Stimulated activated naive CD8-positive, alpha-beta T cell treated with anti-CD3 and anti-CD28 coated beads, Interleukin-15, Interleukin-2, amounts not matched to agents 100 U/mL and 50 U/mL, for 24 hours (primary cell): ENCODE results near the gene TBC1D5.

ENCODE experiments used
- ATAC-seq: fragments of 150-1000 bp; cut with Tn5 transposase; one replicate; pipeline ENCODE4 v1.10.0; 2021
- DNase-seq: peaks from one replicate; pipeline ENCODE4 v3.0.0; 2021

Gene TBC1D5

DNA sequence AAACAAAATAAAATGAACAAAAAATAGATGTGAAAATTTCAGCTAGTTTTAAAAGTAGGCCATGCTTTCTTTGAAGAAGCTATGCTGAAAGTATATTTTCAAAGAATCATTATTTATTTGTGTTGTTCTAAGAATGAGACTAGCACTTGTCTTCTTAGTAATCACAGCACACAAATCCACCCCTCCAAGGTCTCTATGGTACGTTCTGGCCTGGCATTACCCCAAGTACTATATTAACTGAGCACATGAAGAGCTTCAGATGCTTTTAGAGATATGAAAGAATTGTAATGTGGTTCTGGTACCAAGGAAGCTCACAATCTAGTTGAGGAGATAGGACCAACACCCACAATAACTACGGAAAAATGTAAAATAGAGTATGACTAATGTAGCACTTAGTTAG, 441.2 kb downstream of the TBC1D5 start:
- no peak for DNase-seq
- ATAC-seq, result no peak

DNA sequence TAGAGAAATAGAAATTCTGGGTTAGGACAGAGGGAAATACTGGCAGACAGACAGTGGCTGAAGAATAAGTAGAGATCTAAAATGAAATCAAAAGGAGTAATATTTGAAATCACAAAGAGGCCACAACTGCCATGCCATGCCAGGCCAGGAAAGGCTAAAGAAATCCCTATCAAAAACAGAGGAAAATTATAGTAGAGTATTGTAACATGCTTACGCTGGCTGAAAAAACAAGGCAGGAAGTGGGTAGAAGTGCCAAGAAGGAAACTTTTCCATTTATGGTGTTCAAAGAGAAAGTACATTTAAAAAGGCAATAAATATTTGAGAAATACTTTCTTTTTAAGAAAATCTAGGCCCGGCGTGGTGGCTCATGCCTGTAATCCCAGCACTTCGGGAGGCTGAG, 442.0 kb downstream of the TBC1D5 start:
- DNase-seq (no peak), ATAC-seq (no peak)

DNA sequence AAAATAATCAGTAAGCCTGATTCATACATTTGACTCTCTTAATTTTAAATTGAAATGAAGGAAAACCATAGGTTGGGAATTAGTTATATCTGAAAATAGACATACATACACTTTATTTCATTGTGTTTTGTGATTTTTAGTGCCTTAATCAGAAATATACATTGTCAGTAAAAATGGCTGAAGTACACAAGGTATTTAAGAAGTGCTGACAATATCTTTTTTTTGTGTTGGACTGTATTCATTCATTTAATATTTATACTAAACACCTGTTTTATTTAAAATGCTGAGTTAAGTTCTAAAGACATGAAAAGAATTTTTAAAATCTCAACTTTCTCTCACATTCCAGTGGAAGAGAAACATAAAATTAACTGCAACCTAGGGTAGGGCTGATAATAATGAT, 444.4 kb downstream of the TBC1D5 start:
- no peak for ATAC-seq

DNA sequence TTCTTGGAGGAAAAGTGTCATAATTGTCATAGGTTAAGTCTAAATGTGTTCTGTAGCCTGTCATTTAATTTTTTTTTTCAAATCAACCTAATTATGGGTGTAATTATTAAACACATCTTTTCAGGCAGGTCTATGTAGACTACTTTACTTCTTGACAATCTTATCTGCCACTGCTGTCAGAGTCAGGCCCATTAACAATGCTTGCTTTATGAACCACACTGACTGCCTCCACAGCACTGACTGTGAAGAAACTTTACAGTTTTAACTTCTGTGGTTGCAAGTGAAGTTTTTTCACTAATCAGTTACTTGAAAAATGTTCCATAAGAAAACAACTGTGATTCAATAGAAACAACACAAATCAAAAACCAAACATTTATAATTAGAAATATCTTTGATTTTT, 449.9 kb downstream of the TBC1D5 start:
- ATAC-seq (no peak), DNase-seq (no peak)

More for the DNA sequence above, 444.4 kb downstream of the TBC1D5 start:
- DNase-seq, result no peak

DNA sequence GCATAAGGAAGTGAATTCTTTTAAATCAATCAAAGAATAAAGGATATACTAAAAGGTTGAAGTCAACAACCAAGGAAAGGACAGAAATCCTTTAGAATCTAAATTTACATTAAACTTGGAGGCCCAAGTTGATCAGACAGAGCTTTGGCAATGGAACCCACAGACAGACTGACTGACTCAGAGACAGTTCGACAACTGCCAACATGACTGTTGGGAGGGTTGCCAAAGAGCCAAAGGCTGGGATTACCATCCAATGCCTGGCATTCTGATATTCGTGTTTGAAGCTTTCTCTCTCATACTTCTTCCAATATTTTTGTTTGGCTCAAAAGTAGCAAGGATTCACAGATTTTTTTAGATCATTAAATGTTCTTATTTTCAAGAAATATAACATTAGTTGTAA, 451.5 kb downstream of the TBC1D5 start:
- ATAC-seq, result no peak
- DNase-seq, result no peak

DNA sequence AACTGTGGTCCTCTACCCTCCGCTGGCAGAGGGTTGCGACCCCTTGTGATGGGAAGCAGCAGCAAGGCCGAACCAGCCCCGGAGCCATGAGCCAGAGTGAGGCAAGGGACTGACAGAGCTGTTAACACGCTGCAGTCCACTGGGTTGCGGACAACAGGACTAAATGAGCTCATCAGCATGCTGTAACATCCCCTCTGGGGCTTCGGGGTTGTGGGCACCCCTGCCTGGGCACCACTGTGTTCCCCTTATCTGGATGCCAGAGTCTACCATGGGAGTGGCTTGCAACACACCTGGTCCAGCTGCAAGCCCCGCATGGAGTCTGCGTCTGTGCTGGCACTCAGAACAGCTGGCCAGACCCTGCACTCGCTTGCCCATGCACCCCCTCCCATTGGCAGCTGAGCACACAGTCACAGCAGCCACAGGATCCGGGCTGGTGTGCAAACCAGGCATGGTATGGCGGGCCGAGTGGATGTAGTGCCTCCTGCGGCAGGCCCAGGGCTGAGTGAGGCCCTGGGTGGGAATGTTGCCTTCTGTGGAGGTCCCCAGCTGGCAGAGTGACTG, 453.5 kb downstream of the TBC1D5 start:
- ATAC-seq (no peak), DNase-seq (no peak)

DNA sequence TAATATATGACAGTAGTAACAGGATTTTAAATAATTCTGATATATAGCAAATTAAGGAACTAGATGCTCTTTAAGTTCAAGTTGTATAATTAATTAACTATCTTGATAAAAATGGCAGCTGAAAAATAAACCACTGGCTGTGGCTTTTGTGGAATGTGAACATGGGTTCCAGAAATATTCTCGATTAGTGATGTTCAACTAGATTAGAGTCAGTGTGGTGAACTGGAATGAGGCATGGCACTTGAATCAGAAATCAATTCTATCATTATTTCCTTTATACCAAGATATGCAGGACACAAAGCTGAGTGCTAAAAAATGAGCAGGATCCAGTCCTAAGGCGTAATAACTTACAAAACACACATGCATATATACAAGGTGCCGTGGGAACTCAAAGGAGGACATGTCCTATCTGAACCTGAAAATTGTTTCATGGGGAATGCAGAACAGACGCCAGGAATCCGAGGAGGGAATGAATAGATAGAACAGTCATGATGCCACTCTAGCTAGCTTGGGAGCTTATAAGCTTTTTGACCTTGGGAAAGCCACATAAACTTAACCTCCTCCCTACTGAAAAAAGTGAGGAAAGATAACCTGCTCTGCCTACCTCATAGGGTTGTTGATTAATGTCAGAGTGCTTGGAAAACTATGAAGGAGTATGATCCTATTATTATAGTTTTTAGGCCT, 455.3 kb downstream of the TBC1D5 start:
- DNase-seq, result no peak
- ATAC-seq, result no peak

DNA sequence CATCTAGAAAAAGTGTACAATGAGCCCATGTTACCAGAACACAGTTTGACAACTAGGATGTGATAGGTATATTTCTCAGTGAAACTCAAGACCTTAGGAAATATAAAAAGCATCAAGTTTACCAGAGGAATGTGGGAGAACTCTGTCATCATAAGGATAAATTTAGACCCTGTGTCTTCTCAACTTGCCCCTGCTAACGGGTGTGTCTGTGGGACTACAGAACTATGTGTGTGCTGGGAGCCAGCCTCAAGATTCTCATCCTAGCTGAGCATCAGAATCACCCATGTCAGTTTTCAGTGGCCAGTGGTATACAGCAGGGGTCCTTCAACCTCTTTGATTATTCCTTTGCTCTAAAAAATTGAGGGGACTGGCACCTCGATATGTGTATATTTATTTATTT, 464.4 kb downstream of the TBC1D5 start:
- ATAC-seq (no peak), DNase-seq (no peak)

DNA sequence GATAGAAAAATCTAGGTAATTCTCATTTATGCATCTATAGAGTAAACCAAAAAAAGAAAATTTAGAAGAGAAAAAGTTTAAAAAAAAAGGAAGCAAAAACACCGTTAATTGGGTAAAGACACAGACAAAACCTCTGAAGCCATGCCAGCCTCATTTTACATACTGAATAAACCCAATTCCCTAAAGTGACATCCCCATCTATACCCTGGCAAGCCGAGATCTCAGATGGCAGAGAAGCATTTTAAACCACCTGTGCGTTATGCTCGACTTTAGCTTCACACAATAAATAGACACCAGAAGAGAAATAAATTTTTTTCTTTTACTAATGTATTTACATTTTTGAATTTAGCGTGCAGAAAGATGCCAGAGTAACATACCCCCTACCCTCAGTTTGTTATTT, 475.6 kb downstream of the TBC1D5 start:
- no peak for ATAC-seq
- DNase-seq, result no peak

DNA sequence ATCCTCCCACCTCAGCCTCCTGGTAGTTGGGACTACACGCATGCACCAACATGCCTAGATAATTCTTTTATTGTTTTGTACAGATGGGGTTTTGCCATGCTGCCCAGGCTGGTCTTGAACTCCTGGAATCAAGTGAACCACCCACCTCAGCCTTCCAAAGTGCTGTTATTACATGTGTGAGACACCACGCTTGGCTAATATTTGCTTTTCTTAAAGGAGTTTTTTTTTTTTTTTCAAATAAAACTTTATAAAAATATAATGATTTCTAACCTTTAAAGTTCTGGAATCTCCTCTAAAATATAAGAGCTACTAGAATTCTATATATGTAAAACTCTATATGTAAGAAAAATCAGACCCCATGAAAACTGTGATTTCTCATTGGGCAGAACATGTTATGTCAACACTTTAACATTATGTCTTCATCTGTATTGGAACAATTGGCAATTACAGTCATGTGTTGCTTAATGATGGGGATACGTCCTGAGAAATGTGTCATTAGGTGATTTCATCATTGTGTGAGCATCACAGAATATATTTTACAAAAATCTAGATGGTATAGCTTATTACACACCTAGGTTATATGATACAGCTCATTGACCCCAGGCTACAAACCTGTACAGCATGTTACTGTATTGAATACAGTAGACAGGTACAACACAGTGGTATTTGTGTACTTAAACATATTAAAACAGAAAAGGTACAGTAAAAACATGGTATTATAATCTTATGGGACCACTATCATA, 480.6 kb downstream of the TBC1D5 start:
- DNase-seq (no peak), ATAC-seq (no peak)

DNA sequence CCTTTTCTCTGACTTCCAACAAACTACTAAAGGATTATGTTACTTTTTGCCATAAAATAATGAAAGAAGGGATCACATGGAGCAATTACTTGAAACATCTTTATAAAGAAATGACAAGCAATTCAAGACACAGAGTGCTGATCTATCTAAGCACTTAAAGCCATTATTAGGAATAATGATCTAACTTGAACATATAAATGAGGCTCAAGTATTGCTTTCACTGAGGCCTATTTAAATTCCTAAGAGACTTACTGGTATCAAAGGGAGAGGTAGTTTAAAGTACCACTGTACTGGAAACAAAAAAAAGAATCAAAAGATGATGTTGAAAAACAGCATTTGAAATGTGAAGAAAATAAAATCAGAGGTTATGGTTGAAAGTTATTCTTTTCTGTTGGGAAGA, 482.2 kb downstream of the TBC1D5 start:
- DNase-seq (no peak), ATAC-seq (no peak)

DNA sequence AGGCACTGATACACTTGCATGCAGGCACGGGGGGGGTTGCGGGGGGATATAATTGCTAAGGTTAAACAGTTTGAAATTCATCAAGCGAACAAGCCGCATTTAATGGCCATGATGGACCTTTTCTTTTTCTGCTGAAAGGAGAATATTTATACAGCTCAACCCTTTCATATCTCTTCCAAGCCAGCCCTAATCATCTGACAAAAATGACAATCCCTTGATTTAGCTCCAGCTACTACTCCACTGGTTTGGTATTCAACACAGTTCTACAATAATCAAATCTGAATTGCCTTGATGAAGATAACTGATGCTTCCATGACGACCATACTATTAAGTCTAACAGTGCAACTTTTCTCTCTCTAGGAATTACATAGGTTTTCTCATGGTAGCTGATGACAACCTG, 482.7 kb downstream of the TBC1D5 start:
- no peak for ATAC-seq
- DNase-seq, result no peak

DNA sequence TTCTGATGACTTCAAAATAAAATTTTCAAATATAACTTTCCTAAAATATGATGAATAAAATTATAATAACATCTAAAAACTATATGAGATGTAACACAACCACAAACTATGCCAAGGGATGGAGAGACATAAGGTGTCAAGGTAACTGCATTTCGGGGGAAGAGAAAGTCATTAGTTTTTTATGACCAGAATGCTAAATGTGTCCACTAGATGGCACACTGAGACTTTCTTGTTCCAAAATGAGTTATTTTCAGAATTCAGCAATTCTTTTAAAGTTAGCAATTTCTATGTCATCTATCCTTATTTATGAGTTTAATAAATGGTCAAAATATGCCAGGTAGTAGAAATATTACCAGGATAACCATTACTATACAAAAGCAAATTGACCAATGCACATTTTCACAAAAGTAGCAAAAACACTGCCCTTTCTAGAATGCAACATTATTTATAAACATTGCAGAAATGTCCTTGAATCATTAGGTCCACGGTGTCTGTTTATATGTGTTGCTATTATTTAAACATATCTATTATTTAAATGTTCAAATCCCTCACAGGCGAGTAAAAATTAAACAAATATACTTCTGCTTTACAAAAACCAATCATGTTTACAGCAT, 483.5 kb downstream of the TBC1D5 start:
- DNase-seq, result no peak
- ATAC-seq, result no peak

DNA sequence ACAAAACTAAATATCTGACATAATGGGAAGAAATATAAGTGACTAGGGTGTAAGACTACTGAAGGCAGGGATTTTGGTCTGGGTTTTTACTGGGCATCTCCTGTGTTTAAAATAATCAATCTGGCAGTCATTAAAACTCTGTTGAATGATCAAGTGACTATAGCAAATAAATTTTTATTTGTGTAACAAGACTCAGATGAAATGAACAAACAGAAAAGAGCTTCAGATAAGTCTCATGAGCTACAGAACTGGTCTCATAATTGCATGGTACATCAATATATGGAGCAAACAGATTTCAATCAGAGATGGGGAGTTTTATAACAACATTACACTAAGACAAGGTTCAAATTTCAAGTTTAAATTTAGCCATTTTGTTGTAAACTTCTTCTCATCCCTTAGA, 485.2 kb downstream of the TBC1D5 start:
- DNase-seq, result no peak
- no peak for ATAC-seq

DNA sequence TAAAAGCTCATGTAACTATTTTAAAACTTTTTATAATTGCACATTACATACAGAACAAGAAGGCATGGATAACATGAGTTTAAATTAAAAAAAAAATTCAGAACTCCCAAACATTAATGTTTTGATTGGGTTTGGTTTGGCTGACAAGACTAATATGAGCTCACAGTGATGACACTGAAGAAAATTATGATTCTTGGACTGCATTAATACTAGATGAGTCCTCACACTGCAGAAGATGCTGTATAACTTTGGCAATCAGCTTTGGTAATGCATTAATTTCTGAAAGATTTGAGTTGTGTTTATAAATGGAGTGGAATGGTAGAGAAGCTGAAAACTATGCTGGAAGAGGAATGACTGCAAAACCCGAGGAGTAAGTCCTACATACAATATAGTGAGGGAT, 498.8 kb downstream of the TBC1D5 start:
- DNase-seq (no peak), ATAC-seq (no peak)

DNA sequence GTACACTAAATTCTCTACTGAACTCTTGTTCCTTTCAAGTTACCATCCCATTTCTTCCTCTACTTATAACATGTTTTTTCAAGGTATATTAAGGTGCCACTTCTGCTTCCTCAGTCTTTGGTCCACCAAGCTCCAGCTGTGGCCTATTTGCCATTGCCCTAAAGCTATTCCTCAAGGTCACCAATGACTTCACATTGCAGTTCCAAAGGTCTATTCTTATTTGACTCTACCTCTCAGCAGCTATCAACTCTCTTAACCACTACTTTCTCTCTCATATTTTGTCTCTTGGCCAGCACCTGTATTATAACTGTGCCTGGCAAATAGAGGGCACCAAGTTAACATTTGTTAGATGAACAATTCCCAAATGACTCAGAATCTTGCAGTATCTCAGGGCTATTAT, 503.0 kb downstream of the TBC1D5 start:
- DNase-seq (no peak), ATAC-seq (no peak)

DNA sequence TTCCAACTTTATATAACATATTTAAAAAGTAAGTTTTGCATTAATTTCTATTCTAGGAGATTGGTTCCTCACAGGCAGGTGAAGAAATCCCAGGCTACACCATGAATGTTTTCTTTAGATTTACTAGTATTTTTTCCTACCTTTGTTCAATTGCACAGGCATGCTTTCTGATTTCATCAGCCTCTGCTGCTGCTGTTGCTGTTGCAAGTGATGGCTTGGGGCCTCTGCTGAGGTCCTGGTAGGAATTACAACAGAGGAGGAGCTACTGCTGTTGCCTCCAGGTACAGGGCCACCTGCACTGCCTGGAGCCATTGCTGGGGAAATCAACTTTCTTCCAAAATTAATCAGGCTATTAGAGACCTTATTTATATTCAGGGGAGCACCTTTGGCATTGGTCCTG, 504.4 kb downstream of the TBC1D5 start:
- no peak for ATAC-seq
- DNase-seq, result no peak

DNA sequence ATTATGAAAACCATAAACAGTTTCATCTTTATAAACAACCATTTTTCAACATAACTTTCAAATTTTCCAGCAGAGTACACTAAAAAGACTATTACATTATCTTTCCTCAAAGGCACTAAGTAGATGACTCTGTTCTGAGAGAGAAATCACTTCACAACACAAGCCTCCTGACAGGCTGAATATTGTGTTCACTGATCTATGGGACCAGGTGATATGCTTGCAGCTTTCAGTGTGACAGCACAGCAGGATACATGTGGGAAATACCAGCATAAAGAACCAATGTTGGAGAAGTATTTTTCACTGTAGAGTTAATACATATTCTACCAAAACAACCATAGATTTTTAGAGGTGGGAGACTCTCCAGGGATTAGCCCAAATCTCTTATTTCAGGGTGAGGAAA, 507.1 kb downstream of the TBC1D5 start:
- ATAC-seq (no peak), DNase-seq (no peak)

DNA sequence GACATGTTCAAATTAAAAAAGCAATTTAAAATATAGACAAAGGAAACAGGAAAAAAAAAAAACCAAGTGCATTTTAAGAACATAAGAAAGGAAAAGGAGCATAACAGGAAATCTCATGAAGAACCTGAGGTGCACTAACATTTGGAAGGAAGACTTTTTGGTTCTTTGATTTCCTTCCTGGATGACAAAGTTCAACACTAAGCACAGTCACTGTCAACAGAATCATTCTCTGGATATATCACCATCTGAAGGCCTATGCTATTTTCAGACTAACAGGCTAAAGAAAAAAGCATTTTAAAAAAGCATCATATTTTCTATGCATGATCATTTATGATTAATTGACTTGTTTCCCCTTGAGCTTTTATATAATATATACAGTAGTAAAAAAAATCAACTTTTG, 508.0 kb downstream of the TBC1D5 start:
- no peak for ATAC-seq
- DNase-seq, result no peak

DNA sequence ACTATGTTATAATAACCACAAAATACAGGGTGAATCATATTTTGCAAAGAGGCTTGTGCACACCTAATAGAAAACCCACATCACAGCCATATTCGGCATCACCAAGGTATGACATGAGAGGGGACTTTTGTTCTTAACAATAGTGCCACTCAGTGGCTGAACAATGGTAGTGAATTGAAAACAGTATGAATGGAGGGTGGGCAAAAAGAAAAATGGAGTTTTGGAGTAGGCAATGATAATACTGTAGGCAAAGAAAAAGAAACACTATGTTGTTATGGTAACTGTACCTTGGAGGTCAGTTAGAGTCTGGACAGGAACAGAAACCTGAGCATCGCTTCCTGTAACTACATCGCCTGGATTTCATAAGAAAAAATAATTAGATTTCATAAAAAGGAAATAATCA, 509.0 kb downstream of the TBC1D5 start:
- DNase-seq (peak; percentile 8), ATAC-seq (peak; percentile 95)

DNA sequence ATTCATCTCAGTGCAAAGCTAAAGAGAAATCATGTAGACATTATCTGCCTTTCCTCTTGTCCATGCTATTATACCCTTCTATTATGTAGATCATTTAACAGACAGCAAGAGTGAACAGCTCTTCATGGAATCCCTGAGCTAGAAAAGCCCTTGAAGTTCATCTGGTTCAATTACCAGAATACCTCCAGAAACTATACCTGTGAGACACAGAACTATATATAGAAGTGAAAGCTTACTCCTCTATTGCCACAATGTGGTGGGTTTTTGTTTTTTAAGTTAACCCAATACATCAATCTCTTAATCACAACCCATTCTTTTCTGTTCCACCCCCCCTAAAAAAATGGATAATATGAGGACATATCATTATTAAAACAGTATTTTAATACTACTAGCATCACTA, 510.0 kb downstream of the TBC1D5 start:
- ATAC-seq, result no peak
- no peak for DNase-seq

DNA sequence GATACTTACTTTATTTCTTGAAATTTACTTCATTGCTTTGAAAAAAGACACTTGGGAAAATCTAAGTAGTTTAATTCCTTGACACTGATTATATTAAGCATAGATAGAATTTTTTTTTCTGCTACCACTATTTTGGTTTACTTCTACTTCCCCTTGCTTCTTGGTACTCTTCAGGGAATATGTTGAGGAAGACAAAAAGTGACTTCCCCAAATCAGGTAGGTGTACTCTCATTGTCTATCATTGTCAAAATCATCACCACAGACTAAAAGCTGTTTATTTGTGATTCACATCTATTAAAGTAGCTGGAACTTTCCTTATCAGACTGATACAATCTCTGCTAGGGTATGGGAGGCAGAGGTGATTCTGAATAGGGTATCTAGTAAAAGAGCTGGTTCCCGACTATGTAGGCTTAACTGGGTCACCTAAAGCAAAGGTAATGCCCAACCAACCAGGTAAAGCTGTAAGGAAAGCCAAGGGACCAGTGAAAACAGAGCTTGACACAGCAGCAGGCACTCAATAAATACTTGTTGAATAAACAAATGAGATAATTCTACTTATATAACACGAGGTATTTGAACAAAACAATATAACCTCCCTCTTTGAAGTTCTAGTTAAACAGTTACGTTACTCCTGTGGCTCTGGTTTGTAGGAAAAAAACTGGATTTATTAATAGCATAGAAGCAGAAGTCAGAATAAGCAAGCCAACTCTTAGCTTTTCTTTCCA, 510.7 kb downstream of the TBC1D5 start:
- ATAC-seq, result no peak

DNA sequence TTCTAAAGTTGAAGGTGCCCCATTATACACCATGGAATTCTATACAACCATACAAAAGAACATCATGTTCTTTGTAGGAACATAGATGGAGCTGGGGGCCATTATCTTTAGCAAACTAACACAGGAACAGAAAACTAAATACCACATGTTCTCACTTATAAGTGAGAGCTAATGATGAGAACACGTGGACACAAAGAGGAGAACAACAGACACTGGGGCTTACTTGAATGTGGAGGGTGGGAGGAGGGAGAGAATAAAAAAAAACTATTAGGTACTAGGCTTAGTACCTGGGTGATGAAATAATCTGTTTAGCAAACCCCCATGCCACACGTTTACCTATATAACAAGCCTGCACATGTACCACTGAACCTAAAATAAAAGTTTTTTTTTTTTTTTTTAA, 515.0 kb downstream of the TBC1D5 start:
- DNase-seq (no peak), ATAC-seq (no peak)

More for the DNA sequence above, 510.7 kb downstream of the TBC1D5 start:
- no peak for DNase-seq
